HCT116 (cell line): ENCODE data around the gene MTG2. TPM values are rescaled to one million over a fixed set of nuclear protein-coding genes. Genes with fewer than 3 reads are reported as not detected.

Experiments used
- ATAC-seq: fragments of 200-7000 bp; cut with Tn5 transposase; 2 replicates; pipeline ENCODE4 v1.9.1; 2020; ENCODE audit warnings: mild to moderate bottlenecking, moderate library complexity
- BruUV-seq: library from RNA; stranded (reverse); fragments of 400-500 nt; replicated peaks from 2 replicates; lab custom pipeline; 2021; lab: Mats Ljungman, UMichigan
- CTCF ChIA-PET: fragments of 300-600 bp; sonication (Branson Sonifier 250); formaldehyde crosslinking; loops from one replicate; lab custom pipeline; 2021; ENCODE audit warnings: antibody characterized with exemption; lab: Charles Lee
- POLR2A ChIA-PET: fragments of 300-600, 350-600 bp; sonication (Branson Sonifier 250); formaldehyde crosslinking; loops from one replicate; lab custom pipeline; 2021; ENCODE audit warnings: antibody characterized with exemption; lab: Charles Lee
- RAD21 ChIA-PET, 2 experiments: fragments of 300-600 bp; sonication (Branson Sonifier 250); formaldehyde crosslinking; loops; one replicate each; lab custom pipeline; 2023; ENCODE audit warnings: low total read pairs in 2 of 2; ENCODE audit not compliant: uncharacterized antibody in 2 of 2, unreplicated experiment in 2 of 2, low non-redundant PET in 1 of 2; lab: Charles Lee
- DNase-seq: peaks from one replicate; pipeline ENCODE4 v3.0.0-alpha.2; 2010; ENCODE audit warnings: low read depth, low spot score
- H2AFZ ChIP-seq: fragments of 200-600 bp; shearing (Covaris generic), sonication (generic); 2 replicates; pipeline ENCODE4 v1.6.1; 2017; ENCODE audit warnings: low read depth, mixed run types, mixed read lengths, antibody characterized with exemption, low read length; ENCODE audit not compliant: poor library complexity, severe bottlenecking
- H3K27ac ChIP-seq: 2 replicates; pipeline ENCODE4 v1.5.1; 2012; ENCODE audit warnings: low read depth, low read length
- H3K27me3 ChIP-seq: fragments of 200-600 bp; sonication (generic); 2 replicates; pipeline ENCODE4 v1.6.1; 2016; ENCODE audit warnings: mixed run types, low read length, mixed read lengths; ENCODE audit not compliant: insufficient read depth
- H3K36me3 ChIP-seq, 2 experiments: fragments of 200-500 bp in 1 of 2; fragments of 200-600 bp in 1 of 2; sonication (Bioruptor generic) in 1 of 2; sonication (generic) in 1 of 2; 2 replicates each; pipeline versions ENCODE4 v1.5.1 to v1.6.1; 2014 to 2016; ENCODE audit warnings: low read length in 2 of 2, inconsistent platforms in 1 of 2, mixed read lengths in 1 of 2, mixed run types in 1 of 2; ENCODE audit not compliant: insufficient read depth in 2 of 2, control insufficient read depth in 1 of 2
- H3K4me1 ChIP-seq, 2 experiments: fragments of 200-600 bp in 1 of 2; sonication (generic) in 1 of 2; 2 replicates each; pipeline versions ENCODE4 v1.5.1 to v1.6.1; 2012 to 2017; ENCODE audit warnings: low read length in 2 of 2, inconsistent platforms in 1 of 2, mild to moderate bottlenecking in 1 of 2, mixed read lengths in 1 of 2, mixed run types in 1 of 2, moderate library complexity in 1 of 2; ENCODE audit not compliant: insufficient read depth in 2 of 2, control insufficient read depth in 1 of 2
- H3K4me2 ChIP-seq: fragments of 200-600 bp; sonication (generic); 2 replicates; pipeline ENCODE4 v1.6.1; 2017; ENCODE audit warnings: mixed run types, low read length, mixed read lengths
- H3K4me3 ChIP-seq, 2 experiments: fragments of 200-600 bp in 1 of 2; sonication (generic) in 1 of 2; replicated peaks in 1 of 2; 2 replicates each; pipeline ENCODE4 v1.5.1; 2011 to 2016; ENCODE audit warnings: low read length in 2 of 2, control low read depth in 1 of 2, low read depth in 1 of 2, mild to moderate bottlenecking in 1 of 2, mixed read lengths in 1 of 2, mixed run types in 1 of 2
- H3K79me2 ChIP-seq: fragments of 200-600 bp; sonication (generic); 2 replicates; pipeline ENCODE4 v1.6.1; 2017; ENCODE audit warnings: mild to moderate bottlenecking, mixed run types, low read length, moderate library complexity, mixed read lengths; ENCODE audit not compliant: insufficient read depth
- H3K9ac ChIP-seq: fragments of 200-600 bp; sonication (generic); 2 replicates; pipeline ENCODE4 v1.6.1; 2016; ENCODE audit warnings: low read length, mixed read lengths
- H3K9me2 ChIP-seq: fragments of 200-600 bp; sonication (generic), shearing (Covaris generic); 2 replicates; pipeline ENCODE4 v1.6.1; 2017; ENCODE audit warnings: mixed run types, mild to moderate bottlenecking, moderate library complexity; ENCODE audit not compliant: insufficient read depth
- H3K9me3 ChIP-seq, 2 experiments: fragments of 200-500 bp in 1 of 2; fragments of 200-600 bp in 1 of 2; sonication (Bioruptor generic) in 1 of 2; sonication (generic) in 1 of 2; 2 replicates each; pipeline ENCODE4 v1.6.1; 2014 to 2017; ENCODE audit warnings: low read length in 2 of 2, mixed read lengths in 2 of 2, inconsistent platforms in 1 of 2, low read depth in 1 of 2, mild to moderate bottlenecking in 1 of 2, mixed run types in 1 of 2, moderate library complexity in 1 of 2; ENCODE audit not compliant: control insufficient read depth in 1 of 2, insufficient read depth in 1 of 2
- H4K20me1 ChIP-seq: fragments of 200-600 bp; sonication (generic), shearing (Covaris generic); 2 replicates; pipeline ENCODE4 v1.6.1; 2017; ENCODE audit warnings: mixed run types, mild to moderate bottlenecking, moderate library complexity; ENCODE audit not compliant: insufficient read depth
- CBX3 ChIP-seq: IDR thresholded peaks from 2 replicates; pipeline ENCODE4 v1.6.1; 2012; ENCODE audit warnings: low read depth
- EGR1 ChIP-seq: IDR thresholded peaks from 2 replicates; pipeline ENCODE4 v1.6.1; 2012; ENCODE audit warnings: low read depth
- ELF1 ChIP-seq: IDR thresholded peaks from 2 replicates; pipeline ENCODE4 v1.6.1; 2012; ENCODE audit warnings: low read depth, borderline replicate concordance
- EZH2 ChIP-seq: fragments of 200-600 bp; sonication (generic); IDR thresholded peaks from 2 replicates; pipeline ENCODE4 v1.6.1; 2017; ENCODE audit warnings: antibody characterized with exemption, mixed run types
- FOSL1 ChIP-seq: IDR thresholded peaks from 2 replicates; pipeline ENCODE4 v1.6.1; 2012; ENCODE audit warnings: low read depth
- JUND ChIP-seq: IDR thresholded peaks from 2 replicates; pipeline ENCODE4 v1.6.1; 2012
- MAX ChIP-seq: IDR thresholded peaks from 2 replicates; pipeline ENCODE4 v1.6.1; 2012
- REST ChIP-seq: IDR thresholded peaks from 2 replicates; pipeline ENCODE4 v1.6.1; 2012; ENCODE audit warnings: low read depth
- SP1 ChIP-seq: IDR thresholded peaks from 2 replicates; pipeline ENCODE4 v1.6.1; 2012; ENCODE audit warnings: low read depth
- SRF ChIP-seq: IDR thresholded peaks from 2 replicates; pipeline ENCODE4 v1.6.1; 2012; ENCODE audit warnings: low read depth
- YY1 ChIP-seq: IDR thresholded peaks from 2 replicates; pipeline ENCODE4 v1.6.1; 2011; ENCODE audit warnings: low read length, low read depth, moderate library complexity, mild to moderate bottlenecking; ENCODE audit not compliant: insufficient replicate concordance; ENCODE audit errors: extremely low read depth
- ZFX ChIP-seq: fragments of 450-650 bp; IDR thresholded peaks from 2 replicates; pipeline ENCODE4 v1.6.1; 2017
- intact Hi-C: fragments of 100-400 bp; cut with micrococcal nuclease; formaldehyde crosslinking; loops from 2 replicates; pipeline ENCODE4 v1.10.0; 2022
- total RNA-seq: library from RNA; stranded (reverse); gene quantifications from one replicate; pipeline ENCODE4 v1.2.1, GENCODE V29; 2021; ENCODE audit not compliant: unreplicated experiment
- TF ChIP-seq, protein P1 (sequence below), 3 experiments: fragments of 200-600 bp in 1 of 3; sonication (generic) in 1 of 3; IDR thresholded peaks in 2 of 3; conservative IDR thresholded peaks in 1 of 3; 2 replicates each; pipeline ENCODE4 v1.5.1; 2012 to 2017; ENCODE audit warnings: low read depth in 2 of 3, low read length in 2 of 3, antibody characterized with exemption in 1 of 3, borderline replicate concordance in 1 of 3, control low read depth in 1 of 3, mild to moderate bottlenecking in 1 of 3, mixed read lengths in 1 of 3, mixed run types in 1 of 3, moderate library complexity in 1 of 3; ENCODE audit not compliant: insufficient read depth in 1 of 3

MTG2 gene
- total RNA-seq, 1 experiment from 2014 or later: 43.3 TPM

- no peak overlapping the region for H3K27ac ChIP-seq
- BruUV-seq: no TSS peak
- CTCF ChIA-PET: interaction anchor here (1.0 kb wide), 1 partner anchor 103 kb away, joined by 3 read pairs; the partner anchor contains the start of gene ADRM1
- no peak for ATAC-seq
- H3K79me2 ChIP-seq: peaks cover 14% of the 10 kb centered on the region
- H3K9me3 ChIP-seq: no peaks in the 10 kb centered on the region
- H3K27me3 ChIP-seq: no peaks in the 10 kb centered on the region
- H3K36me3 ChIP-seq: peaks cover 29 to 31% of the 10 kb centered on the region in 2 experiments; a peak in 3 of 4 replicates
- H3K4me1 ChIP-seq: no peaks in the 10 kb centered on the region
- TF ChIP-seq YY1 (no peak), MAX (no peak), SP1 (no peak), SRF (no peak), REST (no peak), ZFX (no peak), EZH2 (no peak), JUND (no peak), ELF1 (no peak), CBX3 (no peak), FOSL1 (no peak), EGR1 (no peak)
- TF ChIP-seq, protein P1, sequence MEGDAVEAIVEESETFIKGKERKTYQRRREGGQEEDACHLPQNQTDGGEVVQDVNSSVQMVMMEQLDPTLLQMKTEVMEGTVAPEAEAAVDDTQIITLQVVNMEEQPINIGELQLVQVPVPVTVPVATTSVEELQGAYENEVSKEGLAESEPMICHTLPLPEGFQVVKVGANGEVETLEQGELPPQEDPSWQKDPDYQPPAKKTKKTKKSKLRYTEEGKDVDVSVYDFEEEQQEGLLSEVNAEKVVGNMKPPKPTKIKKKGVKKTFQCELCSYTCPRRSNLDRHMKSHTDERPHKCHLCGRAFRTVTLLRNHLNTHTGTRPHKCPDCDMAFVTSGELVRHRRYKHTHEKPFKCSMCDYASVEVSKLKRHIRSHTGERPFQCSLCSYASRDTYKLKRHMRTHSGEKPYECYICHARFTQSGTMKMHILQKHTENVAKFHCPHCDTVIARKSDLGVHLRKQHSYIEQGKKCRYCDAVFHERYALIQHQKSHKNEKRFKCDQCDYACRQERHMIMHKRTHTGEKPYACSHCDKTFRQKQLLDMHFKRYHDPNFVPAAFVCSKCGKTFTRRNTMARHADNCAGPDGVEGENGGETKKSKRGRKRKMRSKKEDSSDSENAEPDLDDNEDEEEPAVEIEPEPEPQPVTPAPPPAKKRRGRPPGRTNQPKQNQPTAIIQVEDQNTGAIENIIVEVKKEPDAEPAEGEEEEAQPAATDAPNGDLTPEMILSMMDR (IDR thresholded peaks at IDR 0.05 in 2 of 3, conservative IDR thresholded peaks at IDR 0.05 in 1 of 3; ENCODE audit: borderline replicate concordance in 1 of 3, insufficient read depth in 1 of 3, low read depth in 2 of 3, low read length in 2 of 3): no peak
- H3K9me2 ChIP-seq: no peaks in the 10 kb centered on the region
- no peak overlapping the region for H3K4me3 ChIP-seq
- no peak overlapping the region for H2AFZ ChIP-seq
- no peaks in the 10 kb centered on the region for H4K20me1 ChIP-seq
- no peak overlapping the region for H3K4me2 ChIP-seq
- no peak overlapping the region for H3K9ac ChIP-seq
- intact Hi-C loops: no loop called here
- DNase-seq: no peak
- RAD21 ChIA-PET: no interaction called here
- POLR2A ChIA-PET: interaction anchor here (0.6 kb wide), 1 partner anchor 307 kb away, joined by 6 read pairs; no protein-coding TSS in a partner anchor
Observed at GRCh38 chr20:62198931-62199330, 16.1 kb downstream of the MTG2 start.
